GM21786 (cell line): ENCODE measurements around the gene NT5M.

ENCODE experiments used
- ATAC-seq: cut with Tn5 transposase; IDR thresholded peaks from one replicate; pipeline ENCODE4 v1.9.1; 2021; ENCODE audit not compliant: unreplicated experiment

NT5M gene

DNA sequence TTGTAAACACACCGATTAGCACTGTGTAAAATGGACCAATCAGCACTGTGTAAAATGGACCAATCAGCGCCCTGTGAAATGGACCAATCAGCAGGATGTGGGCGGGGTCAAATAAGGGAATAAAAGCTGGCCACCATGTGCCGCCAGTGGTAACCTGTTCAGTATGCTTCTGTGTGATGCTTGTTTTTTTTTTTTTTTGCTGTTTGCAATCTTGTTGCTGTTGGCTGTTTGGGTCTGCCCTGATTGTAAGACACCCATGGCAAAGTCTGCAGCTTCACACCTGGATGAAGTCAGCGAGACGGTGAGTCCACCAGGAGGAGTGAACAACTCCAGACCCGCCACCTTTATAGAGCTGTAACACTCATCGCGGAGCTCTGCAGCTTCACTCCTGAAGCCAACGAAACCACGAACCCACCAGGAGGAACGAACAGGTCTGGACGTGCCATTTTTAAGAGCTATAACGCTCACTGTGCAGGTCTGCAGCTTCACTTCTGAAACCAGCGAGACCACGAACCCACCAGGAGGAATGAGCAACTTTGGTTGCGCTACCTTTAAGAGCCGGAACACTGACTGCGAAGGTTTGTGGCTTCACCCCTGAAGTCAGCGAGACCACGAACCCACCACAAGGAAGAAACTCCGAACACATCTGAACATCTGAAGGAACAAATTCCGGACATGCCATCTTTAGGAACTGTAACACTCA, 88.6 kb downstream of the NT5M start:
- ATAC-seq, result no peak

DNA sequence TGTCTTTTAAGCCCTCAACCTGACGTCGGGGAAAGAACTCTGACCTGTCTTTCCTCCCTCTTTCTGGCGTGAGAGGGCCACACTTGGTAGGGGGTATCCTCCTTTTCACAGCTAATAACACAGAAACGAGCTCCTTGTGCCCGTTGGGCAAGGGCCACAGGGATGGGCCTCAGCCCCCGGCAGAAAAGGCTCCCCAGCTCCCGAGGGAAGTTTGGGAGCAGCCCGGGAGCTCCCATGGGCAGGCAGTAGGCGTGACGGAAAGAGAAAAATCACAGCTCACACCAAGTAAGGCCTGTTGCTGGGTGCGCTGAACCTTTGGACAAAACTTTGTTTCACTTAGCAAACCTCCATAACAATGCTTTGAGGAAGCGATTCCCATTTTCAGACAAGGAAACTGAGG, 90.8 kb downstream of the NT5M start:
- ATAC-seq, result no peak

DNA sequence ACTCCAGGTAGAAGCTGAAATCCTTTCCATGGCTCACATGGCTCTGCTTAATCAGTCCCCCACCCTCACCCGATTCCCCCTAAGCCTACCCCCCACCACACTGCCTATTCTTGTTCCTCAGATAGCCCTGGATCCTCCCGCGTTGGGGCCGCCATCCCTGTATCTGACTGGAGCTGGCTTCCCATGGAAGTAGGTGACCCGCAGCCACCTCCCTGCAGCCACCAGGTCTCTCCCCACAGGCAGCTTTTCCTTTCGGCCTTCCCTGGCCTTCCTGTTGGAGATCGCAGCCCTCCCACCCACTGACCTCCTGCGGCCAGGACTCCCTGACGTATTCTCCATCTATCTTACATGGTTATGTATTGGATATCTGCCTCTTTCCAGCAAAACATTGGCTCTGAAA, 91.3 kb downstream of the NT5M start:
- no peak for ATAC-seq

DNA sequence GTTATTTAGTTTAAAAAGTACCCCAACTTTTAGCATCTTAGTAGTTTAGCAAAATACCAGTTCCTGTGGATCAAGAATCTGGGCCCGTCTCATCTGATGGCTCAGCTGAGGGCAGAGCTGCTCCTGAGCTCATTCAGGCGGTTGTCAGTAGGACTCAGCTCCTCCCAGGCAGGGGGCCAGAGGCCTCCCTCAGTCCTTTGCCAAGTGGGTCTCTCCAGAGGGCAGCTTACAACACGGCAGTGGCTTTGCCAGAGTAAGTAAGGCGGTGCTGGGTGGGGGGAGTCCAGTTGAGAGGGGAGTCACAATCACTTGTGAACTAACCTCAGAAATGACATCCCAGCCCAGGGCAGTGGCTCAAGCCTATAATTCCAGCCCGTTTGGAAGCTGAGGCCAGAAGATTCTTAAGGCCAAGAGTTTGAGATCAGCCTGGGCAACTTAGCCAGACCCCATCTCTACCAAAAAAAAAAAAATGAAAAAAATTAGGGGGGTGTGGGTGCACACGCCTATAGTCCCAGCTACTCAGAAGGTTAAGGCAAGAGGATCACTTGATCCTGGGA, 92.2 kb downstream of the NT5M start:
- no peak for ATAC-seq

DNA sequence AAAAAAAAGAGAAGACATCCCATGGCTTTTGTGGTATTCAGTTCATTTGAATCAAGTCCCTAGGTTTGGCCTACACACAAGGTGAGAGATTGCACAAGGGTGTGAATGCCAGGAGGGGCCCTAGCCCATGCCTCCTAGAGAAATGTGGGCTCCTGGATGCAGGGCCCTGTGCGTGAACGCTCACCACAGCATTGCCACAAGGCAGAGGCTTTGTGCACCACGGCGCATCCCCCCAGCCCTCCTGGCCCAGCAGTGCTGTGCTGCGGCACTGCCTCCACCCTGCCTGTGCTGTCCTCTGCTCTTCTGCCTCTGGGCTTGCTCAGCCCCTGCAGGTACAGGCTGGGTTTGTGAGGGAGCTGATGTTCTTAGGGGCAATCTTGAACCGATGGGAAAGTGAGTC, 92.7 kb downstream of the NT5M start:
- no peak for ATAC-seq
